H1 (cell line): ENCODE results near the gene JOSD2. TPM values are rescaled to one million over a fixed set of nuclear protein-coding genes. Genes with fewer than 3 reads are reported as not detected.

ENCODE experiments used
- CBX5 ChIP-seq: fragments of 300-800, 300-1000 bp; sonication (generic); IDR thresholded peaks from 2 replicates; pipeline ENCODE4 v1.7.1; 2016; ENCODE audit warnings: antibody characterized with exemption, low read length, low read depth
- CBX8 ChIP-seq: fragments of 300-800, 300-1000 bp; sonication (generic); IDR thresholded peaks from 2 replicates; pipeline ENCODE4 v1.7.1; 2016; ENCODE audit warnings: low read depth, low read length, borderline replicate concordance
- HDAC6 ChIP-seq: IDR thresholded peaks from one replicate; pipeline ENCODE4 v1.7.1; 2012; ENCODE audit warnings: low read depth, mild to moderate bottlenecking, inconsistent platforms, low read length, moderate library complexity
- JUN ChIP-seq: IDR thresholded peaks from 2 replicates; pipeline ENCODE4 v1.6.1; 2011; ENCODE audit warnings: low read depth, mild to moderate bottlenecking, improper control_type of control experiment, low read length
- KDM1A ChIP-seq: fragments of 200-600, 300-600 bp; sonication (generic); IDR thresholded peaks from 2 replicates; pipeline ENCODE4 v1.7.1; 2016; ENCODE audit warnings: mild to moderate bottlenecking, low read length, borderline replicate concordance
- SIN3A ChIP-seq, 2 experiments: IDR thresholded peaks in 1 of 2; conservative IDR thresholded peaks in 1 of 2; 2 replicates each; pipeline ENCODE4 v1.6.1; 2011 to 2012; ENCODE audit warnings: low read length in 2 of 2, improper control_type of control experiment in 1 of 2, low read depth in 1 of 2, mild to moderate bottlenecking in 1 of 2
- SP1 ChIP-seq: IDR thresholded peaks from 2 replicates; pipeline ENCODE4 v1.6.1; 2011; ENCODE audit warnings: low read depth, low read length
- TAF1 ChIP-seq: IDR thresholded peaks from 2 replicates; pipeline ENCODE4 v1.6.1; 2011; ENCODE audit warnings: mild to moderate bottlenecking, low read depth, low read length
- TCF12 ChIP-seq: IDR thresholded peaks from 2 replicates; pipeline ENCODE4 v1.6.1; 2011; ENCODE audit warnings: low read depth, mild to moderate bottlenecking, low read length
- polyA plus RNA-seq, 7 experiments: library from polyadenylated mRNA; depleted of rRNA in 3 of 7; stranded (reverse) in 5 of 7; unstranded in 2 of 7; fragments of >200 nt in 5 of 7; fragments of 200-250 nt in 2 of 7; gene quantifications; 1 replicate in 5 of 7; 2 replicates in 1 of 7; 4 replicates in 1 of 7; pipeline versions ENCODE4 v1.2.1 to v1.2.3, GENCODE V29; 2011 to 2013; ENCODE audit warnings: missing spikeins in 2 of 7, mixed read lengths in 2 of 7
- total RNA-seq: library from RNA; stranded (reverse); fragmentation: NEBNext Ultra II Directional; extraction: Animal tissue kit (Norgen Biotek cat#: 25700); gene quantifications from 2 replicates; pipeline ENCODE4 v1.2.1, GENCODE V29; 2021

Gene JOSD2
- total and polyA plus RNA-seq, 2 of the 8 experiments (the other 6 are each of a cell fraction or from before 2014, with no cell fraction given): 1.9 to 6.6 TPM

- TF ChIP-seq CBX8 (no peak), JUN (no peak), TAF1 (no peak), CBX5 (no peak), TCF12 (no peak), KDM1A (no peak), SP1 (no peak), HDAC6 (no peak), SIN3A (conservative IDR thresholded peaks at IDR 0.05 in 1 of 2, IDR thresholded peaks at IDR 0.05 in 1 of 2; ENCODE audit: low read depth in 1 of 2, low read length in 2 of 2) (no peak)
Measured at GRCh38 chr19:50514346-50515167, 3.6 kb upstream of the JOSD2 start (continued).
